GF-D8 (cell line): ENCODE results near the gene APBA2.

ENCODE experiments used
- DNase-seq: peaks from one replicate; lab custom pipeline; 2025; lab: John Stamatoyannopoulos, UW

Gene APBA2

DNA sequence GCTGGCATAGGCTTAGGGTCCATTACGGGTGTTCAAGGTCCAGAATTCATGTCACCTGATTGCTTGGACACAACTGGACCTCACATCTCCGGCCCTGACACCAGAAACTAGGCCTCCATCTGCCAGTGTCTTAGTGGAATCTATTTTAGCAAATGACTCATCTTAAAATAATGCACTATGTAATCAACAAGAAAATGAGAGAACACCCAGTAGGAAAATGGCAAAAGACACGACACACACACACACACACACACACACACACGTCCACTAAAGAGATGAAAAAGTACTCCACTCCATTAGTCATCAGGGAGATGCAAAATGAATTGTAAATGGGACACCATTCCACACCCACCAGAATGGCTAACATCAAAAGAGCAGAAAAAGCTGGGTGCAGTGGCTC, 11.2 kb downstream of the APBA2 start:
- DNase-seq, result no peak

DNA sequence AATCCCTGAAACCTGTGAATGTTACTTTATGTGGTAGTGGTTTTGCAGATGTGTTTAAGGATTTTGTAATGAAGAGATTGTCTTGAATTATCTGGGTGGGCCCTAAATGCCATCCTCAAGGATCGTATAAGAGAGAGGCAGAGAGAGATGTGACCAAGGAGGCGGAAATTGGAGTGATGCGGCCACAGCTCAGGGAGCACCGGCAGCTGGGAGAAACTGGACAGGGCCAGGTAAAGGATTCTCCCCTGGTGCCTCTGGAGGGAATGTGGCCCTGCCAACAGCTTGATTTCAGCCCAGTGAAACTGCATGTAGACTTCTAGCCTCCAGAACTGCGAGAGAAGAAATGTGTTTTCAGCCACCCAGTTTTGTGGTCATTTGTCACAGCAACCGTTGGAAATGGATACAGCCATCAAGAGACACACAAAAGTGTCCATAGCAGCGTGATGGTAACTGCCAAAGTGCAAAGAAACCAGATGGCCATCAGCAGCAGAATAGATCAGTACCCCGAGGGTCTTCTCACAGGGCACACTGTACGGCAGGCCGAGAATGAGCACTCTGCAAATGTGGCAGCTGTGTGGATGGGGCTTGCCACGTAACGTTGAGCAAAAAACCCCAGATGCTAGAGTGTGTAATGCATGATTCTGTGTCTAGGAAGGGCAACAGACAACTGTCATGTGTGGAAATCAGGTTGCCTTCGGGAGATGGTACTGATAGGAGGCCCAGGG, 12.2 kb downstream of the APBA2 start:
- DNase-seq, result no peak

DNA sequence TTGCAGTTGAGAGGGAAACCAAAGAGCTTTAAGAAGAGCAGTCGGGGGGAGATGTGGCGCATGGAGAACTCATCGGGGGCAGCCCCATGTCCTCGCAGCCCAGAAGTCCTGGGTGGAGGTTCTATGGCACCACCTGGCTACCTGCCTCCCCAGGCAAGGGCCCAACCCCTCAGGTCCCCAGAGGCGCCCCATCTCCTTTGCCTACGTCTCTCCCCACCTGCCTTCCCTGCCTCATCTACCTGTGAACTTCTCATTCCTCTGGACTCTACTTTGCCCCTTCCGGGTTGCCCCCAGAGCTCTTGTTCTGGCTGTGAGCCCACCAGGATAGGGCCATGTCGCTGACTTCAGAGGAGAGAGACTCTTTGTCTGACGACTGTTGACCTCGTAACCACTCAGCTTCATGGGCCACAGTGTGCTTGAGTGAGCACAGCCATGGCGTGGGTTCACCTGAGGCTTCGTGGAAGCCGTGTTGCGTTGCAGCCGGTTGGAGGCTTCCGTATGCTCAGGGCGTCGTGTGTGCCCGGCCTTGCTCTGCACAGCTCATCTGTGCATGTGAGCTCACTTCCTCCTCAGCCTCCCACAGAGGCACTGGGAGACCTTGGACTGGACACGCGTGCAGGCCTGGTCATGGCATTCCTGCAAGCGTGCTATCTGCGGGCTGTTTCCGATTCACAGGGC, 13.4 kb downstream of the APBA2 start:
- DNase-seq, result no peak

GRCh38 chr15:28900041-28900891, 14.5 kb downstream of the APBA2 start:
- DNase-seq, result no peak

DNA sequence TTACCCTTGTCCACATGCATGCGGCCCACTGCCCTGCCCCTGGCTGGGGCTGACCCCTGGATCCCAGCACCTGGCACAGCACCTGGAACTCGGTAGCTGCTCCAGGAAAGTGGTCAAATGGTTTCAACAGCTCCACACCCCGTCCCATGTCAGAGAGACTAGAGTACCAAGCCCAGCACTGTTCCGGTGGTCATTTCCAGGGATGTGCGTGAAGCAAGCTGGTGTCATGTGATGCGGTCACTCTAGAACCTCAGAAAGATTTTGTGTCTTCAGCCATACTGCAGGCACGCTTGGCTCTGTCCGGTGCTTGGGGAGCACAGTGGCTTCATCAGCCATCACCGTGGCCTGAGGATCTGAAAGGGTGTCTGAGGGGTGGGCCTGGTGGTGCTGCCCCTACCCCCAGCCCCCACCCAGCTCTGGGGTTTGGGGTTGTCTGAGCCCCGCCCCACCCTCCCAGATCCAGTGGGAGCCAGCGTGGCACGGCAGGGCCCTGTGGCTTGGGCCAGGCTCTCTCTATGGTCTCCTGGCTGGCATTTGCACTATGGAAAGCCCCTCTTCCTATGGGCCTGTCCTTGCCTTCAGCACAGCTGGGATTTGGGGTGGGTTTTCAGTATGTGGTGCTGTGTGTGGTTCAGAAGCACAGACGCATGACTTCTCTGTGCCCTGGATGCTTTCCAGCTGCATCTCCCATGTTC, 15.3 kb downstream of the APBA2 start:
- no peak for DNase-seq

- no peak for DNase-seq
These were observed 15.8 kb downstream of the APBA2 start for GRCh38 chr15:28901587-28901980.

DNA sequence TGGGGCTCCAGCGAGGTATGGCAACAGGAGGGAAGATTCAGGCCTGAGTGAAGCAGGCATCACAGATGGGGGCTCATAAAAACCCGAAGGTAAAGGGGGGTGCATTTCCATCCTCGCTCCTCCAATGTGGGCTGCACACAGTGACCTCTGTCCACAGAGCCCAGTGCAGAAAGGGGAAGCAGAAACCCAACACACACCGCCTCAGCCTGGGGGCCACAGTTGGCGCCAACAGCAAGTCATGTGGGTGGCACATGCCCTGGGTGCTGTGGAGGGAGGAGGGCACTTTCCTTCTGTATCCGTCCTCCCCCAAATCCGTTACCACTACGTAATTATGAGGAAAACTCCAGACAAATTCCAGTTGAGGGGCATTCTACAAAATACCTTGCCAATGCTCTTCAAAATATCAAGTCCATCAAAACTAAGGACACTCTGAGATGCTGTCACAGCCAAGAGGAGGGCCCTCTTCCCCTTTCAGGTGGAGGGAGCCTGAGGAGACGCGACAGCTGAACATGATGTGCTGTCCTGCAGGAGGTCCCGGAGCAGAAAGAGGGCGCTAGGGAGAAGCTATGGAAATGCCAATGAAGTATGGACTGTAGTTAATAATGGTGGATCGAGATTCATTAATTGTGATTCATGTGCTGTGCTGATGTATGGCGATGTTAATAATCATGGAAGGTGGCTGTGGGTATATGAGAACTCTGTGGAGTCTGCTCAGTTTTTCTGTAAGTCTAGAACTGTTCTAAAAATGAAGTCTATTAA, 16.4 kb downstream of the APBA2 start:
- no peak for DNase-seq

- no peak for DNase-seq
These were observed 17.1 kb downstream of the APBA2 start for GRCh38 chr15:28902856-28903255.

GRCh38 chr15:28903555-28903954, 17.8 kb downstream of the APBA2 start:
- no peak for DNase-seq

DNA sequence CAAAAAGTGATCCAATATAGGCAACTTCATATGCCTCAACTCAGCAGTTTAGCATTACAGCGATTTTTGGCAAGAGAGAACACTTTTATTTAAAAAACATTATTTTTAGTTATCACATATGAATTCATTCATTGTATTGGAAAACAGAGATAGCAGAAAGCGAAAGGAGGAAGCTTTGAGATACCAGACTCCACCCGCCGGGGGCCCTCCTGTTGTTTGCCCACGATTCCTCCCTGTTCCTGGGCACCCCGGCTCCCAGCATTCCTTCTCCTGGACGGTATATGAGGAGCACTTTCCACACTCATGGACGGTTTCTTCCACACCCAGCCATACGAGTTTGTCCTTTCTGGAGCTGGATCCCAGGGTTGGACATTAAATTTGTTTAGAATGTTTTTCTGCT, 18.2 kb downstream of the APBA2 start:
- DNase-seq, result no peak

DNA sequence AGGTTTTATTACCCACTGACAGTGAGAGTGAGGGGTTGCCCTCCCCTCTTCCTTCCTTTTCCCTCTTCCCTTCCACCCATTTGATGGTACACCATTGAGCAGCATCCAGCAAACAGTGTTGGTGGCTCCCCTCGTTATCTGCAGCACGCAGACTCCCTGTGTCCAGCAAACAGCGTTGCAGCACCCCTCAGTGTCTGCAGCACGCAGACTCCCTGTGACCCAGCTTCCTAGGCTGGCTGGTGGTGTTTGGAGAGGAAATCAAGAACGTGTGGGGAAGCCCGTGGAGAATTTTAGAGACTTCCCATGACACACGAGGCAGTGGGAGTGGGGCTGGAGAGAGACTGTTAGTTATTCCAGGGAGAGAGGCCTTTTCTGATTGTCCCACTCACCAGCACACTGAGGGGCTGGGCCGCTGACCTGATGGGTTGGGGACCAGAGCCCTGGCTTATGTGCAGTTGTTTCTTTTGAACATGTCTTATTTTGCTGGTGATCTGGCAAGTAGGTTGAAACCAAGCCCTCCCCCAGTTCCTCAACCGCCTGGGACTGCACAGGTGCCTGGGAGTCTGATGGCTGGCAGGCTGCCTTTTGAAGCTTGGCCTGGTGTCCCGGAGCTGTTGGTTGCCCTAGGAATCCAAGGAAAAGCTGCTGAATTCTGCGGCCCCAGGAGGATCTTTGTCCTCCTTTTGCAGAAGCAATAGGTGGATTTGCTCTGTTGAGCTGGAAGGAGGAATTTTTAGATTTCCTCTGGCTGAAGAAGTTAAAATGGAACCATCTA, 19.0 kb downstream of the APBA2 start:
- no peak for DNase-seq

GRCh38 chr15:28907338-28907960, 21.7 kb downstream of the APBA2 start:
- DNase-seq, result no peak

DNA sequence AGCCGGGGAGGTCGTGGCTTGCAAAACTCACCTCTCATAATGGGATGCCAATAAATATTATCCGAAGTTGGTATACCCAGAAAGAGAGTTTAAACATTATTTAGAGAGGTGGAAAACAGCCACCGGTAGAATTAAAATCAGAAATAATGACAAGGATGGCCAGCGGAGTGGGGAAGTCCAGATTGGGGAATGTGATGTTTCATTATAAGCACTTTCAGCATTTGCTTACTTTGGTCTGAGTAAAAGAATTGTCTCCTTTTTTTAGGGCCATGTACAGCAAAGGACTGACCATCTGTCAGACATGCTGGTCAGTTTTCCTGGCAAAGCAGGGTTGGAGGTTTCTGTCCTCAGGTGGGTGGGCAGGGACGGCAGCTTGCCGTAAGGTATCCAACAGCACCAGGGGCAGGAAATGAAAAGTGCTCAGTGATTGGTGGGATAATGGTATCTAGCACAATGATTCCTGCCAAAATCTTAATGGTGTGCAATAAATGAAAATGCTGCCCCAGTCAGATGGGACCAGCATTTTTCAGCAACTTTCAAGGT, 24.3 kb downstream of the APBA2 start:
- no peak for DNase-seq

GRCh38 chr15:28911310-28911931, 25.6 kb downstream of the APBA2 start:
- no peak for DNase-seq

GRCh38 chr15:28912422-28912821, 26.6 kb downstream of the APBA2 start:
- no peak for DNase-seq

DNA sequence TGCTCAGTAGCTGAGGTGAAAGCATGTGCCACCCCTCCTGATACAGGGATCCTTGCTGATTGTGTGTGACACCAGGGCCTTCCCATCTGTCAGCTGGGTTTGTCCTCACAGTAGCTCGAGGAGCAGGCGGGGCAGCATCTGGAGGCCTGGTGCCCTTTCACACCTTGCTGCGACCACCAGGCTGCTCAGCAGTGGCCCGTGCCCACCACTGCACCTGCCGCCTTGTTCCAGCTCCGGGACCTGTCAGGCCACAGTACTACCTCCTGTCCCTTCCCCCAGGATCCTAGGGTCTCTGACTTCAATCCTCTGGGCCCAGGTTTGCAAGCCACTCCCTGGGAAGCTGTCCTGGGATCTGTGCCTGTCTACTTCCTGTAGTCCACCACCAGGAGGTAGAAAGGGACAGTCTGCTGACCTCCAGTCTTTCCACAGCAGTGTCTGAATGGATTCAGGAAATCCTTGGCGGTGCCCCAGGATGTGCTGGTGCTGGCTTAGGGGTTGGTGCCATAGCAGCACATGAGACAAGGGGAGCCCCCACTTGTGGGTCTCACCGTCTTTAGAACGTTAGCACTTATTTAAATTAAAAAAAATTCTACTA, 27.5 kb downstream of the APBA2 start:
- DNase-seq, result no peak

GRCh38 chr15:28914046-28914445, 28.3 kb downstream of the APBA2 start:
- DNase-seq, result no peak

- DNase-seq, result no peak
These were observed 28.8 kb downstream of the APBA2 start for GRCh38 chr15:28914483-28915023.
